GM23338 (cell line): Measurements from ENCODE around the gene STIP1. TPM values are rescaled to one million over a fixed set of nuclear protein-coding genes. Genes with fewer than 3 reads are reported as not detected.

ENCODE experiments used
- ATAC-seq: fragments of 200-7000 bp; cut with Tn5 transposase; 3 replicates; pipeline ENCODE4 v1.9.1; 2020
- DNase-seq: peaks from one replicate; pipeline ENCODE4 v3.0.0-alpha.2; 2015; ENCODE audit warnings: low spot score
- H2AFZ ChIP-seq: fragments of 200-600 bp; sonication (generic); 2 replicates; pipeline ENCODE4 v1.8.0; 2016; ENCODE audit warnings: antibody characterized with exemption, mild to moderate bottlenecking, moderate library complexity
- H3F3A ChIP-seq: fragments of 200-600 bp; sonication (generic); replicated peaks from 2 replicates; pipeline ENCODE4 v1.8.0; 2017; ENCODE audit warnings: antibody characterized with exemption, mixed run types, low read depth
- H3K27ac ChIP-seq: fragments of 200-600 bp; sonication (generic); 2 replicates; pipeline ENCODE4 v1.6.1; 2016; ENCODE audit warnings: low read depth
- H3K27me3 ChIP-seq: fragments of 200-600 bp; sonication (generic); 2 replicates; pipeline ENCODE4 v1.8.0; 2016; ENCODE audit warnings: mild to moderate bottlenecking, mixed run types, moderate library complexity; ENCODE audit not compliant: insufficient read depth
- H3K36me3 ChIP-seq: fragments of 200-600 bp; sonication (generic); 2 replicates; pipeline ENCODE4 v1.8.0; 2016; ENCODE audit warnings: mild to moderate bottlenecking; ENCODE audit not compliant: insufficient read depth
- H3K4me1 ChIP-seq: fragments of 200-600 bp; sonication (generic); 2 replicates; pipeline ENCODE4 v1.8.0; 2016; ENCODE audit warnings: mild to moderate bottlenecking, moderate library complexity; ENCODE audit not compliant: insufficient read depth
- H3K4me2 ChIP-seq: fragments of 200-600 bp; sonication (generic); 2 replicates; pipeline ENCODE4 v1.7.1; 2017; ENCODE audit warnings: mixed run types
- H3K4me3 ChIP-seq: fragments of 200-600 bp; sonication (generic); 2 replicates; pipeline ENCODE4 v1.6.1; 2016; ENCODE audit warnings: mixed run types
- H3K79me2 ChIP-seq: fragments of 200-600 bp; sonication (generic); replicated peaks from 2 replicates; pipeline ENCODE4 v1.8.0; 2017; ENCODE audit warnings: mild to moderate bottlenecking; ENCODE audit not compliant: insufficient read depth
- H3K9me2 ChIP-seq: fragments of 200-600 bp; sonication (generic); 2 replicates; pipeline ENCODE4 v1.8.0; 2017; ENCODE audit not compliant: insufficient read depth
- H4K20me1 ChIP-seq: fragments of 200-600 bp; sonication (generic); replicated peaks from 2 replicates; pipeline ENCODE4 v1.8.0; 2017; ENCODE audit warnings: mild to moderate bottlenecking; ENCODE audit not compliant: insufficient read depth
- H3K27ac Mint-ChIP-seq: 2 replicates; pipeline ENCODE4 v1.8.0; 2020; ENCODE audit warnings: inconsistent platforms, mild to moderate bottlenecking, moderate library complexity, mixed read lengths
- H3K27me3 Mint-ChIP-seq: 3 replicates; pipeline ENCODE4 v1.8.0; 2022; ENCODE audit warnings: low read depth, mild to moderate bottlenecking, moderate library complexity, mixed read lengths, inconsistent platforms; ENCODE audit not compliant: insufficient read depth, poor library complexity
- H3K36me3 Mint-ChIP-seq: 3 replicates; pipeline ENCODE4 v1.8.0; 2021; ENCODE audit warnings: low read depth, mild to moderate bottlenecking, inconsistent platforms, moderate library complexity, mixed read lengths
- H3K4me1 Mint-ChIP-seq: 3 replicates; pipeline ENCODE4 v1.8.0; 2020; ENCODE audit warnings: mild to moderate bottlenecking, inconsistent platforms, mixed read lengths
- H3K4me3 Mint-ChIP-seq: 3 replicates; pipeline ENCODE4 v1.8.0; 2021; ENCODE audit warnings: moderate library complexity, mild to moderate bottlenecking, inconsistent platforms, mixed read lengths
- H3K9me3 Mint-ChIP-seq: 3 replicates; pipeline ENCODE4 v1.8.0; 2020; ENCODE audit warnings: moderate library complexity, mild to moderate bottlenecking, inconsistent platforms, mixed read lengths
- NANOG ChIP-seq: IDR thresholded peaks from 2 replicates; pipeline ENCODE4 v1.6.1; 2016; ENCODE audit warnings: antibody characterized with exemption, borderline replicate concordance
- REST ChIP-seq: IDR thresholded peaks from one replicate; pipeline ENCODE4 v1.6.1; 2018; ENCODE audit warnings: antibody characterized with exemption; ENCODE audit not compliant: unreplicated experiment
- STAT1 ChIP-seq: IDR thresholded peaks from one replicate; pipeline ENCODE4 v1.6.1; 2016; ENCODE audit warnings: antibody characterized with exemption; ENCODE audit not compliant: unreplicated experiment
- ZNF462 ChIP-seq: fragments of 250-450 bp; sonication (Bioruptor Pico); IDR thresholded peaks from 2 replicates; pipeline ENCODE4 v1.5.0; 2020; ENCODE audit warnings: mild to moderate bottlenecking, moderate library complexity
- polyA plus RNA-seq: library from polyadenylated mRNA; unstranded; fragments of >200 nt; fragmentation: Nextera tagmentation; extraction: Ambion mirVana; gene quantifications from 2 replicates; pipeline ENCODE4 v1.2.1, GENCODE V29; 2016
- total RNA-seq: library from RNA; depleted of rRNA; stranded (reverse); fragments of >200 nt; shearing (Covaris generic); gene quantifications from 2 replicates; pipeline ENCODE4 v1.2.3, GENCODE V29; 2014

The STIP1 gene
- total and polyA plus RNA-seq, 2 experiments from 2014 or later = 213 to 351 TPM

- Mint-ChIP-seq H3K4me1 (peaks cover 10% of the 10 kb centered on the region; the same call in 2 of the 3 replicates), H3K4me3 (peak overlapping the region; percentile 81), H3K27ac (no peak overlapping the region), H3K9me3 (peaks cover 7% of the 10 kb centered on the region; the same call in 2 of the 3 replicates), H3K27me3 (peaks cover 24% of the 10 kb centered on the region), H3K36me3 (peaks cover 13% of the 10 kb centered on the region; the same call in 2 of the 3 replicates)
- H3K79me2 ChIP-seq = no peaks in the 10 kb centered on the region
- peaks cover 7% of the 10 kb centered on the region for H4K20me1 ChIP-seq
- ATAC-seq = peak; percentile 6
- no peaks in the 10 kb centered on the region for H3K36me3 ChIP-seq
- TF ChIP-seq REST = no peak
- no peak for TF ChIP-seq STAT1
- no peak for TF ChIP-seq NANOG
- TF ChIP-seq ZNF462 (CRISPR knock-in tag) = no peak
- H3K9me2 ChIP-seq = no peaks in the 10 kb centered on the region
- H3K4me2 ChIP-seq = peak overlapping the region; percentile 87
- peaks cover 11% of the 10 kb centered on the region for H3K27me3 ChIP-seq
- H3F3A ChIP-seq = peaks cover 19% of the 10 kb centered on the region
- H2AFZ ChIP-seq = peak overlapping the region; percentile 91
- H3K4me1 ChIP-seq = peaks cover 14% of the 10 kb centered on the region; the same call in 1 of the 2 replicates
- H3K27ac ChIP-seq = no peak overlapping the region
- no peak for DNase-seq
- H3K4me3 ChIP-seq = peak overlapping the region; percentile 73
Observed at GRCh38 chr11:64165481-64165841, 20.5 kb upstream of the STIP1 start.
